IPS DF 4.7 (cell line): ENCODE data around the gene UNC80.

ENCODE experiments used
- DNase-seq: peaks from one replicate; pipeline ENCODE4 v3.0.0-alpha.2; 2013; ENCODE audit warnings: low spot score; ENCODE audit errors: extremely low read depth

UNC80 gene

GRCh38 chr2:209805351-209805750, 33.7 kb downstream of the UNC80 start:
- no peak for DNase-seq

GRCh38 chr2:209806318-209806717, 34.7 kb downstream of the UNC80 start:
- no peak for DNase-seq

GRCh38 chr2:209808521-209808920, 36.9 kb downstream of the UNC80 start:
- DNase-seq: no peak

- no peak for DNase-seq
Observed at GRCh38 chr2:209809256-209809655, 37.6 kb downstream of the UNC80 start.

GRCh38 chr2:209817844-209818271, 46.2 kb downstream of the UNC80 start:
- peak; percentile 83 for DNase-seq

GRCh38 chr2:209818939-209819338, 47.3 kb downstream of the UNC80 start:
- DNase-seq: no peak

- DNase-seq: no peak
Observed at GRCh38 chr2:209821806-209822205, 50.2 kb downstream of the UNC80 start.

GRCh38 chr2:209823484-209823883, 51.9 kb downstream of the UNC80 start:
- DNase-seq: no peak

GRCh38 chr2:209824391-209824790, 52.8 kb downstream of the UNC80 start:
- DNase-seq: no peak

- no peak for DNase-seq
Observed at GRCh38 chr2:209830722-209831465, 59.3 kb downstream of the UNC80 start.

- no peak for DNase-seq
Observed at GRCh38 chr2:209834767-209835166, 63.1 kb downstream of the UNC80 start.

GRCh38 chr2:209840434-209840833, 68.8 kb downstream of the UNC80 start:
- no peak for DNase-seq

GRCh38 chr2:209845666-209846065, 74.0 kb downstream of the UNC80 start:
- no peak for DNase-seq

GRCh38 chr2:209864716-209865295, 93.2 kb downstream of the UNC80 start:
- DNase-seq: peak; percentile 9

GRCh38 chr2:209868271-209868994, 96.8 kb downstream of the UNC80 start:
- no peak for DNase-seq

- no peak for DNase-seq
Observed at GRCh38 chr2:209870067-209870466, 98.4 kb downstream of the UNC80 start.

- peak; percentile 22 for DNase-seq
Observed at GRCh38 chr2:209872675-209873074, 101.0 kb downstream of the UNC80 start.

- no peak for DNase-seq
Observed at GRCh38 chr2:209875270-209875669, 103.6 kb downstream of the UNC80 start.

GRCh38 chr2:209876211-209876610, 104.6 kb downstream of the UNC80 start:
- DNase-seq: no peak

- no peak for DNase-seq
Observed at GRCh38 chr2:209878701-209879100, 107.1 kb downstream of the UNC80 start.

- no peak for DNase-seq
Observed at GRCh38 chr2:209900638-209901037, 129.0 kb downstream of the UNC80 start.

- no peak for DNase-seq
Observed at GRCh38 chr2:209901172-209901571, 129.5 kb downstream of the UNC80 start.
